SK-N-SH (cell line): Measurements from ENCODE around the gene SLC25A48. TPM values are rescaled to one million over a fixed set of nuclear protein-coding genes. Genes with fewer than 3 reads are reported as not detected.

Experiments used
- CTCF ChIA-PET: fragments of 300-600, 350-600 bp; formaldehyde crosslinking; extraction: SDS; loops from one replicate; lab custom pipeline; 2021; lab: Yijun Ruan, JAX
- POLR2A ChIA-PET: fragments of 350-600 bp; sonication (Branson Sonifier 250); formaldehyde crosslinking; extraction: SDS; loops from one replicate; lab custom pipeline; 2020; ENCODE audit warnings: antibody characterized with exemption, inconsistent platforms; lab: Yijun Ruan, JAX
- DNase-seq: peaks from one replicate; pipeline ENCODE4 v3.0.0; 2012
- H2AFZ ChIP-seq: fragments of 200-600 bp; sonication (generic); 2 replicates; pipeline ENCODE4 v1.8.1; 2016; ENCODE audit warnings: antibody characterized with exemption, mild to moderate bottlenecking, low read depth
- H3F3A ChIP-seq: fragments of 200-600 bp; sonication (generic); replicated peaks from 2 replicates; pipeline ENCODE3; 2016; ENCODE audit warnings: antibody characterized with exemption, mild to moderate bottlenecking; ENCODE audit not compliant: insufficient read depth
- H3K27ac ChIP-seq, 2 experiments: fragments of 200-500 bp in 1 of 2; fragments of 200-600 bp in 1 of 2; sonication (Bioruptor generic) in 1 of 2; sonication (generic), shearing (Covaris generic) in 1 of 2; 2 replicates each; pipeline versions ENCODE4 v1.5.1 to v1.6.1; 2014 to 2016; ENCODE audit warnings: low read depth in 2 of 2, inconsistent platforms in 1 of 2, low read length in 1 of 2, mild to moderate bottlenecking in 1 of 2, mixed read lengths in 1 of 2
- H3K27me3 ChIP-seq: fragments of 200-600 bp; sonication (generic), shearing (Covaris generic); 2 replicates; pipeline ENCODE4 v1.6.1; 2016; ENCODE audit warnings: mixed run types; ENCODE audit not compliant: insufficient read depth
- H3K36me3 ChIP-seq, 2 experiments: fragments of 200-500 bp in 1 of 2; fragments of 200-600 bp in 1 of 2; sonication (Bioruptor generic) in 1 of 2; sonication (generic) in 1 of 2; replicated peaks in 1 of 2; 2 replicates each; pipeline versions ENCODE3 to v1.5.1; 2014 to 2016; ENCODE audit warnings: low read length in 1 of 2, mild to moderate bottlenecking in 1 of 2; ENCODE audit not compliant: insufficient read depth in 2 of 2, control insufficient read depth in 1 of 2
- H3K4me1 ChIP-seq, 2 experiments: fragments of 200-500 bp in 1 of 2; fragments of 200-600 bp in 1 of 2; sonication (Bioruptor generic) in 1 of 2; sonication (generic), shearing (Covaris generic) in 1 of 2; 2 replicates each; pipeline versions ENCODE4 v1.5.1 to v1.6.1; 2014 to 2016; ENCODE audit warnings: low read depth in 1 of 2, low read length in 1 of 2, mixed run types in 1 of 2; ENCODE audit not compliant: insufficient read depth in 2 of 2, control insufficient read depth in 1 of 2
- H3K4me2 ChIP-seq: fragments of 200-600 bp; sonication (generic), shearing (Covaris generic); 2 replicates; pipeline ENCODE4 v1.6.1; 2017; ENCODE audit warnings: mixed run types
- H3K4me3 ChIP-seq, 2 experiments: fragments of 200-500 bp in 1 of 2; fragments of 200-600 bp in 1 of 2; sonication (Bioruptor generic) in 1 of 2; sonication (generic), shearing (Covaris generic) in 1 of 2; 2 replicates each; pipeline versions ENCODE4 v1.5.1 to v1.8.1; 2014 to 2016; ENCODE audit warnings: low read depth in 2 of 2, inconsistent platforms in 1 of 2, low read length in 1 of 2, mild to moderate bottlenecking in 1 of 2, mixed read lengths in 1 of 2, moderate library complexity in 1 of 2
- H3K79me2 ChIP-seq: fragments of 200-600 bp; sonication (generic); 2 replicates; pipeline ENCODE4 v1.8.1; 2017; ENCODE audit warnings: mild to moderate bottlenecking; ENCODE audit not compliant: insufficient read depth
- H3K9ac ChIP-seq: fragments of 200-600 bp; sonication (generic); 2 replicates; pipeline ENCODE4 v1.6.1; 2017; ENCODE audit warnings: mixed run types
- H3K9me2 ChIP-seq: fragments of 200-600 bp; sonication (generic); 2 replicates; pipeline ENCODE4 v1.6.1; 2017; ENCODE audit warnings: mixed run types
- H3K9me3 ChIP-seq: fragments of 200-600 bp; sonication (generic); 2 replicates; pipeline ENCODE4 v1.6.1; 2017; ENCODE audit warnings: mixed run types, mild to moderate bottlenecking, moderate library complexity
- H4K20me1 ChIP-seq: fragments of 200-600 bp; sonication (generic); 2 replicates; pipeline ENCODE4 v1.6.1; 2017; ENCODE audit warnings: mild to moderate bottlenecking, mixed run types; ENCODE audit not compliant: insufficient read depth
- CHD2 ChIP-seq: fragments of 150-350 bp; IDR thresholded peaks from 2 replicates; pipeline ENCODE4 v1.6.1; 2018; ENCODE audit warnings: low read length; ENCODE audit not compliant: partially characterized antibody
- ELF1 ChIP-seq: IDR thresholded peaks from 2 replicates; pipeline ENCODE4 v1.4.0; 2012
- EP300 ChIP-seq, 2 experiments: IDR thresholded peaks; 2 replicates each; pipeline versions ENCODE4 v1.4.0 to v1.6.1; 2012; ENCODE audit warnings: borderline replicate concordance in 1 of 2, low read depth in 1 of 2, low read length in 1 of 2
- GABPA ChIP-seq: IDR thresholded peaks from 2 replicates; pipeline ENCODE4 v1.4.0; 2012; ENCODE audit warnings: low read depth, mild to moderate bottlenecking
- GATA2 ChIP-seq: sonication (generic); formaldehyde crosslinking; IDR thresholded peaks from 2 replicates; pipeline ENCODE4 v1.5.0; 2020; ENCODE audit warnings: mild to moderate bottlenecking, missing genetic modification reagents
- JUND ChIP-seq: IDR thresholded peaks from 2 replicates; pipeline ENCODE4 v1.4.0; 2012
- MEF2A ChIP-seq: IDR thresholded peaks from 2 replicates; pipeline ENCODE4 v1.4.0; 2012; ENCODE audit warnings: low read depth, borderline replicate concordance
- NFIC ChIP-seq: IDR thresholded peaks from 2 replicates; pipeline ENCODE4 v1.4.0; 2012; ENCODE audit warnings: borderline replicate concordance
- NRF1 ChIP-seq: IDR thresholded peaks from 2 replicates; pipeline ENCODE4 v1.6.1; 2012; ENCODE audit warnings: low read depth, mild to moderate bottlenecking, low read length
- POLR2AphosphoS5 ChIP-seq: IDR thresholded peaks from 2 replicates; pipeline ENCODE4 v1.6.1; 2012; ENCODE audit warnings: low read depth, low read length
- RCOR1 ChIP-seq: fragments of 150-350 bp; IDR thresholded peaks from 2 replicates; pipeline ENCODE4 v1.6.1; 2017; ENCODE audit warnings: antibody characterized with exemption, low read length
- SIN3A ChIP-seq: IDR thresholded peaks from 2 replicates; pipeline ENCODE4 v1.6.1; 2012; ENCODE audit warnings: low read depth, mild to moderate bottlenecking, low read length, moderate library complexity, borderline replicate concordance
- TAF1 ChIP-seq: IDR thresholded peaks from 2 replicates; pipeline ENCODE4 v1.6.1; 2012; ENCODE audit warnings: low read depth, mild to moderate bottlenecking, low read length, moderate library complexity, borderline replicate concordance
- TCF12 ChIP-seq: IDR thresholded peaks from 2 replicates; pipeline ENCODE4 v1.4.0; 2012
- WGBS: methylation state at CpG from one replicate; pipeline ENCODE4 v1.1.6; 2017; ENCODE audit warnings: low lambda C conversion rate; 5-methylcytosine and 5-hydroxymethylcytosine counted together
- polyA plus RNA-seq, 3 experiments: library from polyadenylated mRNA; depleted of rRNA; stranded (reverse); fragments of >200 nt; gene quantifications; 2 replicates each; pipeline ENCODE4 v1.2.3, GENCODE V29; 2012
- TF ChIP-seq, protein P1 (sequence below): IDR thresholded peaks from 2 replicates; pipeline ENCODE4; 2012
- TF ChIP-seq, protein P2 (sequence below): fragments of 150-350 bp; IDR thresholded peaks from 2 replicates; pipeline ENCODE4 v1.6.1; 2016; ENCODE audit warnings: mild to moderate bottlenecking, low read depth, low read length
- TF ChIP-seq, protein P3 (sequence below): fragments of 150-350 bp; IDR thresholded peaks from 2 replicates; pipeline ENCODE4 v1.6.1; 2017; ENCODE audit warnings: antibody characterized with exemption, low read length, low read depth, borderline replicate concordance
- TF ChIP-seq, protein P4 (sequence below): IDR thresholded peaks from 2 replicates; pipeline ENCODE4 v1.4.0; 2012; ENCODE audit warnings: low read depth, borderline replicate concordance

Gene SLC25A48
- polyA plus RNA-seq, 1 of the 3 experiments (the other 2 are of a cell fraction): 0.23 TPM

DNA sequence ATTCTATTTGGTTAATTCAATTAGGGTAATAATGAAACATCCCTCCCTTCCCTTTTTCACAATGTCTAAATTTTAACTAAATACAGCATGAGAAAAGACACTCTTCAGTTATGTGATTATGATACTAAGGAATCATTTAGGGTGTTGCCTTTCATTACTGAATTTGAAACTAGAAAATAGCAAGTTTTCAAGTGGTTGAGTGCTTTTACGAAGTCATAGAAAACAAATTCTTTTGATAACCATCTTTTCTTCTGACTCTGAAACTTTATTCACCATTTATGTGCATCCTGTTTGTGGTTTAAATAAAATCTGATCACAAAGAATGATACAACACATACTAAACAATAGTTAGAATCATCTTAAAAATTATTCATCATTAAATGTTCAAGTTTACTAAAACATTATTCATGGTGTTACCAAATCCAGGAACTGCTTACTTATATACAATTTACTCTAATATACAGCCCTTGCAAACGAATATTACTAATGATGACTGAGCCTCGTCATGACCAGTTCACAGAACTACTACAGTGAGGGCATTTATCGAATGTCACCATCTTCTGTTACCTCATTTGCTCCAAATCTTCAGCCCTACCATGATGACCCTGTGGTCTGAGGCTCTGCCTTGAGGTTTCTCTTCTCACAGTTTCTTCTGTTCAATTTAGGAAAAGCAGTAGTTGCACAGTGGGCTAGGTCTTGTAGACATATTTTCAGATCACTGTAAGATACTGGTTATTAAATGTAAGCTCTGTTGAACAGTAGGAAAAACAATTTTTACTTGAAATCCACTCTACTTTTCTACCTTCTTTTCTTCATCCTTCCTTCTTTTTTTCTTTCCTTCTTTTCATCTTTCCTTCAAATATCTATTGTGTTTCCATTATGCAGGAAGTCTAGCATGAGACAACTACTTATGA lies 79.5 kb downstream of the SLC25A48 start:
- Histone ChIP-seq H3K4me1 (no peaks in the 10 kb centered on the region), H3K36me3 (no peaks in the 10 kb centered on the region), H3K4me3 (no peak overlapping the region), H3K4me2 (no peak overlapping the region), H3K9me3 (no peaks in the 10 kb centered on the region), H3K9ac (no peak overlapping the region), H2AFZ (no peak overlapping the region), H3K27me3 (peaks cover 3% of the 10 kb centered on the region; the same call in 1 of the 2 replicates), H3K27ac (no peak overlapping the region), H3K9me2 (no peaks in the 10 kb centered on the region), H4K20me1 (no peaks in the 10 kb centered on the region), H3K79me2 (no peaks in the 10 kb centered on the region), H3F3A (peaks cover 3% of the 10 kb centered on the region)
- WGBS: 14% methylated on average over 4 of the region's 4 CpGs
- TF ChIP-seq CHD2 (no peak), POLR2AphosphoS5 (no peak), MEF2A (no peak), TCF12 (no peak), NFIC (no peak), JUND (no peak)
- TF ChIP-seq, protein P1, sequence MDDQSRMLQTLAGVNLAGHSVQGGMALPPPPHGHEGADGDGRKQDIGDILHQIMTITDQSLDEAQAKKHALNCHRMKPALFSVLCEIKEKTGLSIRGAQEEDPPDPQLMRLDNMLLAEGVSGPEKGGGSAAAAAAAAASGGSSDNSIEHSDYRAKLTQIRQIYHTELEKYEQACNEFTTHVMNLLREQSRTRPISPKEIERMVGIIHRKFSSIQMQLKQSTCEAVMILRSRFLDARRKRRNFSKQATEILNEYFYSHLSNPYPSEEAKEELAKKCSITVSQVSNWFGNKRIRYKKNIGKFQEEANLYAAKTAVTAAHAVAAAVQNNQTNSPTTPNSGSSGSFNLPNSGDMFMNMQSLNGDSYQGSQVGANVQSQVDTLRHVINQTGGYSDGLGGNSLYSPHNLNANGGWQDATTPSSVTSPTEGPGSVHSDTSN: no peak
- ChIA-PET CTCF (interaction anchor here (0.5 kb wide), 1 partner anchor 9 kb away, joined by 3 read pairs; no protein-coding TSS in a partner anchor), POLR2A (no interaction called here)
- no peak for DNase-seq

DNA sequence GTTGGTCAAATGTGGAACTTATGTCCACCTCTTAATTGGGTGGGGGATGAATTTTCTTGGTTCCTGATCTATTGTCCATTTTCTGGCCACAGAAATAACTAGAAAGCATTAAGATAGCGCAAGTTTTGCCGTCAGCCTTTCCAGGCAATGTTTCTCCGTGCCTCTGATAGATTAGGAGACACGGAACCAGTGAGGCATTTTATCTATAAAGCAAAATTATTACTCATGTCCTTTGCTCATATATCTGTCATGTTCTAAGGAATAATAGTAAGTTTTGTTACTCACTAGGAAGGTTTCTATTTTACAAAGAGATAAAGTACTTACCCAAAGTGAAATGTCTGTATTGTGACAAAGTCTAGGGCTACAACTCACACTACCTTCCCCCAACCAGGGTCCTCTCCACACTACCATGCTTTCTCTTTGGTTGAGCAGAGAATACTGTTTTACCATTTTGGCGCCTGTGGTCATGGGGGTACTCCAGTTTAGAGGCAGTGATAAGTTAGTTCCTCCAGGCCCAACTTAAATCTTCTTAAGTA lies 81.1 kb downstream of the SLC25A48 start:
- Histone ChIP-seq H3K9ac (no peak overlapping the region), H3K4me2 (no peak overlapping the region), H3K79me2 (no peaks in the 10 kb centered on the region), H3F3A (peaks cover 3% of the 10 kb centered on the region), H3K27me3 (no peaks in the 10 kb centered on the region; the same call in 1 of the 2 replicates), H4K20me1 (no peaks in the 10 kb centered on the region), H3K36me3 (no peaks in the 10 kb centered on the region), H3K9me2 (no peaks in the 10 kb centered on the region), H3K27ac (no peak overlapping the region), H3K9me3 (no peaks in the 10 kb centered on the region), H2AFZ (no peak overlapping the region), H3K4me3 (no peak overlapping the region), H3K4me1 (no peaks in the 10 kb centered on the region)
- POLR2A ChIA-PET: no interaction called here
- no peak for DNase-seq
- CTCF ChIA-PET: no interaction called here
- WGBS: 80% methylated on average over 5 of the region's 5 CpGs
- TF ChIP-seq, protein P2, sequence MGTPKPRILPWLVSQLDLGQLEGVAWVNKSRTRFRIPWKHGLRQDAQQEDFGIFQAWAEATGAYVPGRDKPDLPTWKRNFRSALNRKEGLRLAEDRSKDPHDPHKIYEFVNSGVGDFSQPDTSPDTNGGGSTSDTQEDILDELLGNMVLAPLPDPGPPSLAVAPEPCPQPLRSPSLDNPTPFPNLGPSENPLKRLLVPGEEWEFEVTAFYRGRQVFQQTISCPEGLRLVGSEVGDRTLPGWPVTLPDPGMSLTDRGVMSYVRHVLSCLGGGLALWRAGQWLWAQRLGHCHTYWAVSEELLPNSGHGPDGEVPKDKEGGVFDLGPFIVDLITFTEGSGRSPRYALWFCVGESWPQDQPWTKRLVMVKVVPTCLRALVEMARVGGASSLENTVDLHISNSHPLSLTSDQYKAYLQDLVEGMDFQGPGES: no peak
- TF ChIP-seq EP300 (IDR thresholded peaks at IDR 0.05; ENCODE audit: borderline replicate concordance in 1 of 2, low read depth in 1 of 2, low read length in 1 of 2) (no peak), ELF1 (no peak), NRF1 (no peak), SIN3A (no peak), RCOR1 (no peak), GATA2 (CRISPR knock-in tag) (no peak), POLR2AphosphoS5 (no peak), GABPA (no peak), NFIC (no peak), TAF1 (no peak), JUND (no peak)
- TF ChIP-seq, protein P3, sequence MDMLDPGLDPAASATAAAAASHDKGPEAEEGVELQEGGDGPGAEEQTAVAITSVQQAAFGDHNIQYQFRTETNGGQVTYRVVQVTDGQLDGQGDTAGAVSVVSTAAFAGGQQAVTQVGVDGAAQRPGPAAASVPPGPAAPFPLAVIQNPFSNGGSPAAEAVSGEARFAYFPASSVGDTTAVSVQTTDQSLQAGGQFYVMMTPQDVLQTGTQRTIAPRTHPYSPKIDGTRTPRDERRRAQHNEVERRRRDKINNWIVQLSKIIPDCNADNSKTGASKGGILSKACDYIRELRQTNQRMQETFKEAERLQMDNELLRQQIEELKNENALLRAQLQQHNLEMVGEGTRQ: no peak
- TF ChIP-seq, protein P4, sequence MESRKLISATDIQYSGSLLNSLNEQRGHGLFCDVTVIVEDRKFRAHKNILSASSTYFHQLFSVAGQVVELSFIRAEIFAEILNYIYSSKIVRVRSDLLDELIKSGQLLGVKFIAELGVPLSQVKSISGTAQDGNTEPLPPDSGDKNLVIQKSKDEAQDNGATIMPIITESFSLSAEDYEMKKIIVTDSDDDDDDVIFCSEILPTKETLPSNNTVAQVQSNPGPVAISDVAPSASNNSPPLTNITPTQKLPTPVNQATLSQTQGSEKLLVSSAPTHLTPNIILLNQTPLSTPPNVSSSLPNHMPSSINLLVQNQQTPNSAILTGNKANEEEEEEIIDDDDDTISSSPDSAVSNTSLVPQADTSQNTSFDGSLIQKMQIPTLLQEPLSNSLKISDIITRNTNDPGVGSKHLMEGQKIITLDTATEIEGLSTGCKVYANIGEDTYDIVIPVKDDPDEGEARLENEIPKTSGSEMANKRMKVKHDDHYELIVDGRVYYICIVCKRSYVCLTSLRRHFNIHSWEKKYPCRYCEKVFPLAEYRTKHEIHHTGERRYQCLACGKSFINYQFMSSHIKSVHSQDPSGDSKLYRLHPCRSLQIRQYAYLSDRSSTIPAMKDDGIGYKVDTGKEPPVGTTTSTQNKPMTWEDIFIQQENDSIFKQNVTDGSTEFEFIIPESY: no peak
- TF ChIP-seq, protein P1: no peak
